Measurements from ENCODE around the gene SIGLEC7.
A peak's percentile ranks its signal among the peaks of the same experiment; 100 is the strongest.

SIGLEC7 gene

DNA sequence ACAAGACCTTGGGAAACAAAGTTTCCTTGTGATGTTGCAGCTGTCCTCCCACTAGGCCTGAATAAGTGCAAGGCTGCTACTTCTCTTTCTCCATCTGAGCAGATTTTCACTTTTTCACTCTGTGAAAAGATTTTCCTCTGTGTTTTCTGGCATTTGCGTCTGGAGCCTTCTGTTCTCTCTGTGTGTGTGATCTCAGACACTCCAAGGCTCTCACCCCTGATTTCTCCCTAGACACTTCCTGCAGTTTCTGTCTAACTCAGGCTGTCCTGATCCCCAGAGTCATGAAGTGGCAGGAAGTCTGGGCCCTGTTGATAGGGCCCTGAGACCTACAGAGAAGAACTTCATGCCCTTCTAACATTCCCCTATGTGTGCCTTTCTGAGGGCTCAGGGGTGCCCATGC lies 37.2 kb downstream of the SIGLEC7 start:
- no peak for DNase-seq

DNA sequence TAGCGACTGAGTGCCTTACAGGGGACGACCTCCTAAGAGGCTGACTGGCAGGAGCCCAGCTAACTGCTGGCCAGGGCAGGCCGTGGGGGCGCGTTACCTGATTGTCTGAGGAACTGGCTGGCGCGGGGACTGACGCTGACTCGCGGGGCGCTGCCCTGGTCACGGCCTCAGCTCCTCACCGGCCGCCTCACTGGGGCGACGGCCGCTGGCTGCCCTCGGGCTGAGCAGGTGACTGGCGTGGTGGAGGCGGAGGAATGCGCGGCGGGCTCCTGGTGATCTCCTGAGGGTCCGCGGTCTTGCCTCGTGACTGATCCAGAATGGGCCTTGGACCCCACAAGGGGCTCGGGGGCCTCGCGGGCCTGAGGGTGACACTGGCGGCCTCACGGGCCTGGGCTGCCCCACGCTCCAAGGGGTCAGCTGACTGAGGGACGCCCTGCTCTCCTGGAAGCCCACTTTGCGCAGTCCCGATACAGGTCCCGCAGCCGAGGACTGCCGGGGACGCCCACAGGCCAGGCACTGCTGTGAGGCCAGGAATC lies 39.3 kb downstream of the SIGLEC7 start:
- no peak for DNase-seq

DNA sequence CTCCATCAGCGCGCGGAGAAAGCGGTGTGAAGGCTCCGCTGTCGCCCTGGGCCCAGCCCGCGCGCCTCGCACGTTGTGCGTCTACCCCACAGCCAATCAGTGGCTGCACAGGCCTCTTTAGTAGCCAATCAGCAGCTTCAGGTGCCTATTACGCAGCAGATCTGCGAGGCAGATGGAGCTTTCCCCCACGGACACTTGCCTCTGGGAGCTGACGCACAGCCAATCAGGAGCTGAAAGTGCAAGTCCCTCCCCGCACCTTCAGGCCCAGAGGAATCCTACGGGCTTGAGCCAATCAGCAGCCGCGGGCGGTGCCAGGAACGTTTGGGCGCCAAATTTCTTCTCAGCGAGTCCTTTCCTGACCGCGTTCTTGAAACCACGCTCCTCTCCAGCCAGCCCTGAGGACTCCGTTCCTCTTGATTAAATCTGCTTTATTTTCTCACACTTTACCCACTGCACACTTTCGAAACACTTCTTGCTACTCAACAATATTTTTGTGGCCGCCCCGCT lies 39.9 kb downstream of the SIGLEC7 start:
- no peak for DNase-seq

- DNase-seq: no peak
Observed at GRCh38 chr19:51183629-51184028, 41.5 kb downstream of the SIGLEC7 start.

- DNase-seq: no peak
Observed at GRCh38 chr19:51185069-51185867, 43.2 kb downstream of the SIGLEC7 start.

- no peak for DNase-seq
Observed at GRCh38 chr19:51185868-51186215, 43.7 kb downstream of the SIGLEC7 start.

DNA sequence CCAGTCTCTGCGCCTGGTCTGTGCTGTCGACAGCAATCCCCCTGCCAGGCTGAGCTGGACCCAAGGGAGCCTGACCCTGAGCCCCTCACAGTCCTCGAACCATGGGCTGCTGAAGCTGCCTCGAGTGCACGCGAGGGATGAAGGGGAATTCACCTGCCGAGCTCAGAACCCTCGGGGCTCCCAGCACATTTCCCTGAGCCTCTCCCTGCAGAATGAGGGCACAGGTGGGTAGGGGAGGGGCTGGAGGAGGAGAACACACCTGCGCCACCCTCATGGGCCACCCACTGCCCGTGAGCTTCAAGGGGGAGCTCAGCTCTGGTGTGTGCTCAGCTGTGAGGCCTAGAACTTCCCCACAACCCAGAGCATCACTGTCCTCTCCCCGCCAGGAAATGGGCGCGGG lies 44.2 kb downstream of the SIGLEC7 start:
- DNase-seq: no peak

- peak; percentile 79 for DNase-seq
Observed at GRCh38 chr19:51187395-51188226, 45.5 kb downstream of the SIGLEC7 start.

DNA sequence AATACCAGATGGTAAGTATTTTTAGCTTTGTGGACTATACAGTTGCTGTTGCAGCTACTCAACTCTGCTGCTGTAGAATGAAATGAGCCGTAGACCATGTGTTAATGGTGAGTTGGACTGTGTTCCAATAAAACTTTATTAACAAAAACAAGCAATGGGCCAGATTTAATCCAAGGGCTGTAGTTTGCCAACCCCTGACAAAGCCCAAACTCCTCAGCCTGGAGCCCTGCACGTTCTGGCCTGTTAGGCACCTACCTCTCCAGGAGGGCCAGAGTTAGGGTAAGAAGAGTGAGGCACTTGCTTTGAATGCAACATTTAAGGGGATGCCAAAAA lies 46.1 kb downstream of the SIGLEC7 start:
- no peak for DNase-seq

DNA sequence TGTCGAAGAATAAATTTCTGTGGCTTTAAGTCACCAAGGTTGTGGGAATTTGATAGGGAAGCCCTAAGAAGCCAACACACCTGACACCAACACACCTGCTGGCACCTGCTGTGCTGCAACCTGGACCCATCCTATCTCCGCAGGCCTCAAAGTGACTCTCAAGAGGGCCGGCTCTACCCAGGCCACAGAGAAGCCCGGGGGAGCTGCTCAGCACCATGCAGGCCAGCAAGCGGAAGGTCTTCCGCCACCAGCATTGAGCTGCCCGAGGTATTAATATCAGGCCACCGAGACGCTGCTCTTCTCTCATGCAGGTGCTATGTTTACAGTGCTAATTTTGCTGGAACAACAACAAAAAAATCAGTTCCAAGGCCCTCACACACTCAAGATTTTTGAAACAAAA lies 50.6 kb downstream of the SIGLEC7 start:
- no peak for DNase-seq

DNA sequence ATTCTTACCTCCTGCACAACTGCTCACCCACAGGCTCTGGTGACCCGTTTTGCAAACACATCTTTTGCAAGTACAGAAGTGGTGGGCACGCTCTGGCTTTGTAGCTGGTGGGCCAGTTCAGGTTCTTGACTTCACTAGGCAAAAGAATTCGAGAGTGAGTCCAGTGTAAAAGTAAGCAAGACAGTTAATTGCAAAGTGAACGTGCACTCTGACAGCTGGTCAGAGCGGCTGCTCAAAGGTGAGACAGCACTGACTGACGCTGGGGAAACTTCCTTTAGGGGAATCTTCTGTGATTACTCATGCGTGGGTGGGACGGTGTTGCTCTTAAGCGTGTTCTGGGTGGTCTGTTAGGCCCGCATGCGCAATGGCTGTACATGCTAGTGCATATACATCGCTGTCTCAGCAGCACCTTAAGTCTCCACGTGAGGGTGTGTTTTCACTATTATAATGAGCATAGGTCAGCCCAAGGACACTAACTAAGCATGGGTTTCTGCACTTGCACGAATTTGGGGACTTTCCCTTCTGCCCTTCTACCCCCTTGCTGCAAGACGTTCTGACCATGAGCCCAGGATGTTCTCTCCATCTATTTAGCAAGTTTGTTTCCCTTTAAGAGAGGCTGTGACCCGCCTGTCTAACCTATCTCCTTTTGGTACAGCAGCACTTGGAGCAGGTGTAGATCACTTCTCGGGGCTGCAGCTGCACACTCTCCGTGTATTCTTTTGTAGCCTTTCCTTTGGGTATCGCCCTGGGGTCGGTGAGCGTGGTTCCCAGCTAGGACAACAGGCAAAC lies 52.6 kb downstream of the SIGLEC7 start:
- DNase-seq: peak; percentile 17

- DNase-seq: no peak
Observed at GRCh38 chr19:51195316-51195586, 53.1 kb downstream of the SIGLEC7 start.

DNA sequence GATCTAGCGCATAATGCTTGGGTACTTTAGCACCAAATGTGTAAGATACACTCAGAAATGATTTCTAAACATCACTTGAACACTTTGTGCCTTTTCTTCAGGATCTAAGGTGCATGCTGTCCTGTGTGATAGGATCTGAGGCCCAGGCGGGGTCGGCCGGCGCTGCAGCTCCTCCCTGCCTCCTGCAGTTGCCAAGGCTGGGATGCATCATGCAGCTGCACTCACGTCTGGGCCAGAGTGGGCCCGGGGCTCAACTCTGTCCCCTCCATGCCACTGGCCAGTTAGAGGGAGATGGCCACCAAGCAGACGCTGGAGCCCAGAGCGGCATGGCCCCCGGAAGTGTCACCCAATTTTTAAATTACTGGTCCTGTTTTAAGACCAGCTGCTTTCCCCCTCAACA lies 53.5 kb downstream of the SIGLEC7 start:
- no peak for DNase-seq

GRCh38 chr19:51196181-51196580 lies 54.1 kb downstream of the SIGLEC7 start:
- DNase-seq: peak; percentile 44

GRCh38 chr19:51198641-51199040 lies 56.5 kb downstream of the SIGLEC7 start:
- no peak for DNase-seq

DNA sequence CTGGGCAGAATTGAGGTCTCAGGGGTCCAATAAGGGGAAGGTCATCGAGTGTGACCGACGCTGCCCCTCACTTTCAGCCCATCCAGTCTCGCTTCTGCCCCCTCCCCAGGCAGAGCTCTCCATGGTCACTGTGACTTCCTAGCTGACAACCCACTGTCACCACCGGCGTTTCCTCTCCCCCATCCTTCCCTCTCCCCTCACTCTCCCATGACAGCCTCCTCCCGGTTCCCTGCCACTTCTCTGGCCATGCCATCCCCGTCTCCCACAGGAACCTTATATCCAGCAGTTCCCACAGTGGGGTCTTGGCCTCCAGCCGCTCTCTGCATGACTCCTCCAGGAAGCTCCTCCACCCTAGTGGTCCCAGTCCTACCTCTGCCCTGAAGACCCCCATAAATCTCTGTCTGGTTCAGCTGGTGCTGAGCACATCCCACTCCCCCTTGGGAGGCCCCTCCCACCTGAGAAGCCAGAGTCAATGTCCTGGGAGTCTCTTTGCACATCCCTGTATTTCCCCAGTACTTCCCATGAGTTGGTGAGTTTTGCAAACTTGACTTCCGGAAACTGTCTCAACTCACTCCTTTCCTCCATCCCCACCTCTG lies 58.1 kb downstream of the SIGLEC7 start:
- DNase-seq: no peak

- DNase-seq: no peak
Observed at GRCh38 chr19:51201712-51202111, 59.6 kb downstream of the SIGLEC7 start.
